Head of caudate nucleus (tissue), 42 donors: ENCODE measurements around the gene NOS1AP.
"Not testable (repeated sequence)": the region's sequence is repeated elsewhere in the genome, so short reads cannot be mapped to it uniquely, and the experiment has no call there.

Experiments
- DNase-seq, 42 donors: peaks; one replicate each; pipeline versions ENCODE4 v3.0.0 to v3.0.0-alpha.2; 2020 to 2021; ENCODE audit warnings: mixed read lengths in 7 of 42
- intact Hi-C: fragments of 100-400 bp; cut with DNase I; formaldehyde crosslinking; loops from one replicate; pipeline ENCODE4 v1.15.0; 2022

NOS1AP gene

GRCh38 chr1:162179121-162179520 is 109.6 kb downstream of the NOS1AP start:
- DNase-seq: no peak
- intact Hi-C loops: no loop called here

- intact Hi-C loops: no loop called here
Observed at GRCh38 chr1:162180813-162181212, 111.3 kb downstream of the NOS1AP start.

DNA sequence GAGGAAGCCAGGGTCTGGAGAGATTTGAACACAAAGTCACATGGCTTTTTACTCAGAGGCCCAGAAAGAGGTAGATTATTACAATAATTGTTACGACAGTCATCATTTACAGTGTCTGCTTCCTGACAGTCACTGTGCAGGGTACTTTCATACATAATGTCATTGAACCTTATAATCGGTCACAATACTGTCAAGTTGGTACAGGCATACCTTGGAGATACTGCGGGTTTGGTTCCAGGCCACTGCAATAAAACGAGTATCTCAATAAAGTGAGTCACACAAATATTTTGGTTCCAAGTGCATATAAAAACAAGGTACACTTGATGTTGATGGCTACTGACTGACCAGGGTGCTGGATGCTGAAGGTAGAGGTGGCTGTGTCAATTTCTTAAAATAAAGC is 112.6 kb downstream of the NOS1AP start:
- intact Hi-C loops: no loop called here
- no peak for DNase-seq

More at GRCh38 chr1:162180813-162181212, 111.3 kb downstream of the NOS1AP start:
- DNase-seq: no peak

GRCh38 chr1:162185314-162186025 is 116.0 kb downstream of the NOS1AP start:
- no peak for DNase-seq
- intact Hi-C loops: no loop called here

DNA sequence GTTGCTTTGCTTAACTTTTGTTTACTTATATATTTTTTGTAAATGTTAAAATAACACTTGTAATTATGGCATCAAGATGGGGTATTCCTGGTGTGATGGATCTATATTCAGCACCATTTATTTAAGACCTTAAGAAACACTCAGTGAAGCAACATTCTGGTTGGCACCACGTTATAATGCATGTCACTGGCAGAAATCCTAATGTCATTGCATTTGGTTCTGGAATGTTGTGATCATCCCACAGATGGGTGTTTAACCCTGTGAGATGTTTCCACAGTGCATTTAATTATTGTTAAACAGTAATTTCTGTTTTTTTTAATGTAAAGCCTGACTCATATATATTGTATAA is 116.5 kb downstream of the NOS1AP start:
- DNase-seq: no peak
- intact Hi-C loops: no loop called here

DNA sequence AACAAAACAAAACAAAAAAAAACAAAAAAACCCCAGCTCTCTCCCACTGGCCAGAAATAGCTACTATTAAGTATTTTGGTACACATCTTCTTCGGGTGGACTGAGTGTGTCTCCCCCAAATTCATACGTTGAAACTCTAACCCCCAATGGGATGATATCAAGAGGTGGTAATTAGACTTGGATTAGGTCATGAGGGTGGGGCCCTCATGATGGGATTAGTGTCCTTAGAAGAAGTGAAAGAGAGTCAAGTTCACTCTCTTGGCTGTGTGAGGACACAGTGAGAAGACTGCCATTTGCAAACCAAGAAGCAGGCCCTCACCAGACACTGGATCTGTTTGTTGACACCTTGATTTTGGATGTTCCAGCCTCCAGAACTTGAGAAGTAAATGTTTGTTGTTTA is 116.9 kb downstream of the NOS1AP start:
- intact Hi-C loops: no loop called here
- no peak for DNase-seq

DNA sequence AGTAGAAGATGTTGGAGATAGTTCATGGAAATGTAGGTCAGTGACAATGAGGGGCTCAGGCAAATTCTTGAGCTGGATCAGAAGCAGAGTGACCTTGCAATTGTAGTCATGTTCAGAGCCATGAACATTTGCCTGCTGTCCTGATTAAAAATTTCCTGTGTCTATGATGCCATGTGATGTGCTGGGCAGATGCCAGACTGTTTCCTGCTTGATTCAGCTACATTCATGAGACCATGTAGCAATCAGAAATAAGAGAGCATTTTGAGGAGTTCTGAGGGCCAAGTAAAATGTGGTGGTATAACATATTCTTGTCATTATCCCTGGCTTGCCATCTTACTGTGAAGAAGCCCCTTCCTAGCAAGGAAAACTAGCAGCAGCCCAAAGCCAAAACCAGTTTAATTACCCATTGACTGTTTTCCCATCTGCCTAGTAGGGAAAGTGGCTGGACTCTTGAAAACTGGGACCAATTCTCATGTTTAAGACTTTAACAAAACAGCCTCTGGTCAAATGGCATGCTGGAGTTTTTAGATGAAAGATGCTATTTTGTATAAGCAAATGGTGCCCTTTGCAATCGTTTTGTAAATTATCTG is 118.3 kb downstream of the NOS1AP start:
- intact Hi-C loops: no loop called here
- DNase-seq: peak in 4 of 42 donors; percentile 14 to 56 (median 25)

DNA sequence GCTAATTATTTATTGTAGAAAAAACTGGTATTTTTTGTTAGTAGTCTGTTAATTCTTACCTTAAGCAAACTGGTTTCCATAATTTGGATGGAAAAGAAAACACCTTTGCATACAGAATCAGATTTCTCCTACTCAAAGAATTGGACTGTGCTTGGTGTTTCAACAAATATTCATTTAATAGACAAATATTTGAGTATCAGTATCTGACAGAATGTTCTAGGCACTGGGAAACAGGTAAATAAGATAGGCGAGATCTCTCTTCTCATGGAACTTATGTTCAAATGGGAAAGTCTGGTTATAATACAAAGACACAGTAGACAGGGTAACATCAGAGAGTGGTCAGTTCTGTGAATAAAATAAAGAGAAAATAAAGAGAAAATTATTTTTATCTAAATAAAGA is 119.9 kb downstream of the NOS1AP start:
- intact Hi-C loops: no loop called here
- no peak for DNase-seq

GRCh38 chr1:162191396-162192305 is 122.2 kb downstream of the NOS1AP start:
- intact Hi-C loops: no loop called here
- DNase-seq: no peak

GRCh38 chr1:162192306-162192678 is 122.8 kb downstream of the NOS1AP start:
- intact Hi-C loops: no loop called here
- DNase-seq: no peak

DNA sequence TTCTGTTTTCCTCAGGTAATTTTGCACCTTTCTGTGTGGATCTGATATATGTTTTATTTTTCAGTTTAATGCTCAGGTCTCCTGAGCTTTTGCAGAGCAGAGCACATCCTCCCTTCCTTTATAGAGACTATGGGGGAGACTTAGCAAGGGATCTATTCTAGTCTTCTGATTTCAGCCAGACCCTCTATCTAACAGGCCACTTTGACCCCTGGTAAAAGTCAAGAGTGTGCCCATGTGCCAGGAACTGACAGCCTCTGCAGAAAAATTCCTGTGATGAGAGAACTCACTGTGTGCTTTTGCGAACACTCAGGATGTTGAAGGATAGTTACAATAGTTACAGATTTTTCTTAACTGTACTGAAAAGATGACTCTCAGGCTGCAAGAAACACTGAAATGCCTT is 123.3 kb downstream of the NOS1AP start:
- intact Hi-C loops: no loop called here
- no peak for DNase-seq

GRCh38 chr1:162193221-162193620 is 123.7 kb downstream of the NOS1AP start:
- DNase-seq: no peak
- intact Hi-C loops: no loop called here

- no peak for DNase-seq
- intact Hi-C loops: no loop called here
Observed at GRCh38 chr1:162193815-162194214, 124.3 kb downstream of the NOS1AP start.

- DNase-seq: no peak
- intact Hi-C loops: no loop called here
Observed at GRCh38 chr1:162195567-162195966, 126.1 kb downstream of the NOS1AP start.

DNA sequence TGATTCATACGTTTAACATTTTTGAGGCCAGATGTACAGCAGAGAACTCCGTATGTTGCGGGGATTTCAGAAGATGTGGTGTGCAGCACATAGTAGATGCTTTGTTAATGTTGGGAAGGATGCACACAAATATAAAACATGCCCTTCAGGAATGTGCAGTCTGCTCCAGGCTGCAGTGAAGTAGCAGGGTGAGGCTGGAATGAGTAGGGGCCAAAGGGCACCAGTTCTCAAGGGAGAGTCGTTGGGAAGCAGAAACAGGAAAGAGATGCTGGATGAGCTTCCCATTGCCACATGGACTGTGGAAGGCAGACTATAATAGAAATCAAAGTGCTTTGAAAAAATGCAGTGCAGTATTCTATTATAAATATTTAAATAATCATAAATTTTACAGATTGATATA is 126.9 kb downstream of the NOS1AP start:
- intact Hi-C loops: no loop called here
- DNase-seq: peak in 1 of 42 donors; percentile 10

DNA sequence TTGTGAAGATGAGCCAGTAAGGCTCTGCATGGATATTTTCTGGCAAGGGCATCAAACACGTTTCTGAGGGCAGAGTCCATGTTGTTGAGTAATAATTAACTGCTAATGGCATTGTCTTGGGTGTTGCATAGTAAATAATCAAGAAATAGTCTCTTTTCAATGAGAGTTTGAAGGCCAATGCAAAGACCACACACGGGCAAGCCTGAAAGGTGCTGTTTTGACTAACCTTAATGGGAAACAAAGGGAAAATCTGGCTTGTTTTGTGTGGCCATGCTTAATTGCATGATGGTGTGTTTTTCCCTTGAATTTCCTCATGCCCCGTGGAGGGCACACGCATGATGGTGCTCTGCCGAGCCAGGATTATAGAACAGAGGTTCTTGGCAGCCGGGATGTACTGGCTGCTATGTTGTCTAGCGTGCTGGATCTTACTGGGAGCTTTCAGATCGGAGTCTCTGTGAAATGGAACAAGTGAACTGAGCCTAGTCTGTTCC is 127.6 kb downstream of the NOS1AP start:
- intact Hi-C loops: no loop called here
- DNase-seq: peak in 1 of 42 donors; percentile 18

GRCh38 chr1:162197615-162198421 is 128.3 kb downstream of the NOS1AP start:
- no peak for DNase-seq
- intact Hi-C loops: no loop called here

GRCh38 chr1:162200096-162200847 is 130.8 kb downstream of the NOS1AP start:
- no peak for DNase-seq
- intact Hi-C loops: no loop called here

DNA sequence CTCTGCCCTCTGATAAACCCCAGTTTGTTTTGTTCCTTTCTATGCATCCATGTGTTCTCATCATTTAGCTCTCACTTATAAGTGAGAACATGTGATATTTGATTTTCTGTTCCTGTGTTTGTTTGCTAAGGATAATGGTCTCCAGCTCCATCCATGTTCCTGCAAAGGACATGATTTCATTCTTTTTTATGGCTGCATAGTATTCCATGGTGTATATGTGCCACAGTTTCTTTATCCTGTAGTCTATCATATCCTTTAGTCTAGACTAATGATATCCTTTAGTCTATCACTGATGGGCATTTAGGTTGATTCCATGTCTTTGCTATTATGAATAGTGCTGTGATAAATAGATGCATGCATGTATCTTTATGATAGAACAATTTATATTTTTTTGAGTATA is 131.6 kb downstream of the NOS1AP start:
- DNase-seq, intact Hi-C loops: not testable (repeated sequence)
